NCI-H1105 (cell line): ENCODE data around the gene CDHR5.

ENCODE experiments used
- DNase-seq: peaks from one replicate; lab custom pipeline; 2025; lab: John Stamatoyannopoulos, UW

The CDHR5 gene

DNA sequence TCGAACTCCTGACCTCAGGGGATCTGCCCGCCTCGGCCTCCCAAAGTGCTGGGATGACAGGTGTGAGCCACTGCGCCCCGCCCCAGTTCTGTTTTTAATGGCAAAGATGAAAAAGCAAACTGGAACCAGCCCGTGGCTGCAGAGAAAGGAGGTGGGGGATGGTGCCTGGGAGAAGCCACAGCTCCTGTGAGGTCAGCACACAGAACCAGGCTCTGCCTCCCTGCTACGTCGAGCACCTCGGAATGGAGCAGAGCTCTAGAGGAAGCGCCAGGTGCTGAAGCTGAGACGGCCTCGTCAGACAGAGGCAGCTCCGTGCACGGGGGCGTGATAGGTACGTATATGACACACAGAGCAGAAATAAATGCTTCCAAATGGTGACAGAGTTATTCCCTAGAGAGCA is 20.8 kb upstream of the CDHR5 start:
- DNase-seq: no peak

GRCh38 chr11:643849-644738 is 19.3 kb upstream of the CDHR5 start:
- no peak for DNase-seq

DNA sequence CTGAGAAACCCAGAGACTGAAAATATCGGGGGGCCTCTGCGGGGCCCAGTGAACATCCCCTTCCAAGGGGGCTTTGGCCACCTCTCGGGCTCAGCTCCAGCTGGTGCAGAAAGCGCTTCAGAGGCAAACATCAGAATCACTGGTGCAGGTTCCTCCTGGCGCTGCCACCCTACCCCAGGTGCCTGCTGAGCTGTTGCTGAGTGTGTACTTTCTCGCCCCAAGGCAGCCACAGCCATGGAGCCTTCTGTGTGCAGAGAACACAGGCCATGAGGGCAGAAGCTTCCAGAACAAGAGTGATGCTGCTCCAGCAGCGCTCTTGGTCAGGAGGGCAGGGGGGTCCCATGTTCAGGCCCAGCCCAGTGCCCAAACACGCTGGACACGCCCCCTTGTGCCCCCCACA is 18.6 kb upstream of the CDHR5 start:
- DNase-seq: no peak

DNA sequence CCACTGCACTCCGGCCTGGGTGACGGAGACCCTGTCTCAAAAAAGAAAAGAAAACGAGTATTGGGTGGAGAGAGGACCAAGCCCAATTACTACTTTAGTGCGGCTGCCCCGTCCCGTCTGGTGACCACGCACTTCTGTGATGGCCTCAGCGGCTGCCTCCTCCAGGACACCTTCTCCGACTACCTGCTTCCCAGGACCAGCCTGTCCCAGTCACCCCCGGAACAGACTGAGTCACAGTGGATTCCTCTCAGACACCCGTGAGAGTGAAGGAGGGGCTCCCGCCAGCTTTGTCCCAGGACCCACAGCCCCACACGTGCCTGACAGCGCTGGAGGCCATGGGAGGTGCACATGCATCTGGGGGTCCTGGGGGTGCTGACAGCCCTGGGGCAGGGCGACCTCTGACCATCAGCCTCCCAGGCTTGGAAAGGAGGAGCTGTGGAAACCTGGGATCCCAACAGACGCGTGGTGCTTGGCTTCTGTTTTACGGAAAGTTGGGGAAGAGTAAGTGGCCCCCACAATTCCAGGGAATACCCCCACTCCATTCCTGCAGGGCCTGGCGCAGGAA is 17.1 kb upstream of the CDHR5 start:
- DNase-seq: no peak

DNA sequence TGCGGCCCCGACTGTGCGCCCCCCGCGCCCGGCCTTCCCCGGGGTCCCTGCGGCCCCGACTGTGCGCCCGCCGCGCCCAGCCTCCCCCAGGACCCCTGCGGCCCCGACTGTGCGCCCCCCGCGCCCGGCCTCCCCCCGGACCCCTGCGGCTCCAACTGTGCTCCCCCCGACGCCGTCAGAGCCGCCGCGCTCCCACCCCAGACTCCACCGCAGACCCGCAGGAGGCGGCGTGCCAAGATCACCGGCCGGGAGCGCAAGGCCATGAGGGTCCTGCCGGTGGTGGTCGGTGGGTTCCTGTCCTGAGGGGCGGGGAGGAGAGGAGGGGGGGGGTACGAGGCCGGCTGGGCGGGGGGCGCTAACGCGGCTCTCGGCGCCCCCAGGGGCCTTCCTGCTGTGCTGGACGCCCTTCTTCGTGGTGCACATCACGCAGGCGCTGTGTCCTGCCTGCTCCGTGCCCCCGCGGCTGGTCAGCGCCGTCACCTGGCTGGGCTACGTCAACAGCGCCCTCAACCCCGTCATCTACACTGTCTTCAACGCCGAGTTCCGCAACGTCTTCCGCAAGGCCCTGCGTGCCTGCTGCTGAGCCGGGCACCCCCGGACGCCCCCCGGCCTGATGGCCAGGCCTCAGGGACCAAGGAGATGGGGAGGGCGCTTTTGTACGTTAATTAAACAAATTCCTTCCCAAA is 15.4 kb upstream of the CDHR5 start:
- no peak for DNase-seq

DNA sequence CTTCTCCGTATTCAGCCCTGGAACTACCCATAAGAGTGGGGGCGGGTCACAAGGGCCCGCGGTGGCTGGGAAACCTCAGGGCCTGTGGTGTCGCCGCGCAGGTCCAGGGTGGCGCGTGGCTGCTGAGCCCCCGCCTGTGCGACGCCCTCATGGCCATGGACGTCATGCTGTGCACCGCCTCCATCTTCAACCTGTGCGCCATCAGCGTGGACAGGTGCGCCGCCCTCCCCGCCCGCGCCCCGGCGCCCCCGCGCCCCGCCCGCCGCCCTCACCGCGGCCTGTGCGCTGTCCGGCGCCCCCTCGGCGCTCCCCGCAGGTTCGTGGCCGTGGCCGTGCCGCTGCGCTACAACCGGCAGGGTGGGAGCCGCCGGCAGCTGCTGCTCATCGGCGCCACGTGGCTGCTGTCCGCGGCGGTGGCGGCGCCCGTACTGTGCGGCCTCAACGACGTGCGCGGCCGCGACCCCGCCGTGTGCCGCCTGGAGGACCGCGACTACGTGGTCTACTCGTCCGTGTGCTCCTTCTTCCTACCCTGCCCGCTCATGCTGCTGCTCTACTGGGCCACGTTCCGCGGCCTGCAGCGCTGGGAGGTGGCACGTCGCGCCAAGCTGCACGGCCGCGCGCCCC is 14.7 kb upstream of the CDHR5 start:
- no peak for DNase-seq

DNA sequence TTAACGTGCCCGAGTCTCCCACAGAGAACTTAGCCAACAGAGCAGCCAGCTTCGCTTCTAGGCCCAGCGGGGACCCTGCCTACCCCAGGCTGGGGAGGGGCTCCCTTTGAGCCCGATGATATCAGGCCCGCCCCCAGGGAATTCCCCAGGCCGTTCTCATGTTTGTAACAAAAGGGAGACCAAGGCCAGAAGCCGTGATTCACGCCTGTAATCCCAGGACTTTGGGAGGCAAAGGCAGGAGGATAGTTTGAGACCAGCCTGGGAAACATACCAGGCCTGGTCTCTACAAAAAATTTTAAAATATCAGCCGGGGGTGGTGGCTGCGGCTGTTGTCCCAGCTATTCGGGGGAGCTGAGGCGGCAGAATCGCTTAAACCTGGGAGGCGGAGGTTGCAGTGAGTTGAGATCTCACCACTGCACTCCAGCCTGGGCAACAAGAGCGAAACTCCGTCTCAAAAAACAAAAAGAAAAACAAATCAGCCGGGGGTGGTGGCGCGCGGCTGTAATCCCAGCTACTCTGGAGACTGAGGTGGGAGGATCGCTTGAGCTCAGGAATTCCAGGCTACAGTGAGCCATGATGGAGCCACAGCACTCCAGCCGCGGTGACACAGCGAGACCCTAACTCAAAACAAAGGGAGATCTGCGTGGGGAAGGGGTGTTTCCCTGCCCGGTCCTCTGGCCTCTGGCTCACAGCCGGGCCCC is 14.0 kb upstream of the CDHR5 start:
- DNase-seq: no peak

DNA sequence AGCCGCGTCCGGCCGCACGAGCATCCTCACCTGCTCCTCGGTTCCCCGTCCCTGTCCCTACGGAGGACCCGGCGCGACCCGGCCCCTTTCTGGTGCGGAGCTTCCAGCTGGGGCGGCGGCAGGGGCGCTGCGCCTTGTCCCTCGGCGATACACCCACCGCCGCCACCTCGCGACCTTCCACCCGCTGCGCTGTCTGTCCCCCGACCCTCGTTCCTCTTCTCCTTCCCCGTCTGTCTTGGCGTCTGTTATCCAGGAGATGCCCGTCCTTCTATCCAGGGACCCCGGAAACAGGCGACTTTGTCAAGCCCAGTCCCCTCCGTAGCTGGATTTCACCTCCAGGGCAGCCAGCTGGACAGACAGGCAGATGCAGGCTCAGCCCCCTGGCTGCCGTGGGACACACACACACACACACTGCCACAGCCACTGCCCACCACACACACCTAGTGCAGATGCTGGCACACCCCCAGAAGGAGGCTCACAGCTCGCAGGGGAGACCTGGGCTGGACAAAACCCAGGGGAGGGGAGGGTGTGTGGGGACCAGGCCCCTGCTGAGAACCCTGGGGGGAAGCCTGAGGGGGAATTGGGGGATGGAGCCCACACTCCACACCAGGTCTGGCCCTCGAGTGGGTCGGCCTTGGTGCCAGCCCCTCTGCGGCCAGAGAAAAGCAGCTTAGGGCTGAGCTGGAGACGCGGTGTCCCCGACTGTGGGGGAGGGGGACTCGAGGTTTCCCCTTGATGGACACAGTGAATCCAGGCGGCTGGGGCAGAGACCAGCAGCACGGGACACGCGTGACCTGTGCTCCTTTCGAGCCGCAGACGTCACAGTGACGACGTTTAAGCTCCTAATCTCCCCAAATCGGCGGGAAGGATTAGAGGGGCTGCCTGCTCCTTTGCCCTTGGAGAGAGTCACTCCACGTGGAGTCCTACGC is 13.1 kb upstream of the CDHR5 start:
- no peak for DNase-seq

DNA sequence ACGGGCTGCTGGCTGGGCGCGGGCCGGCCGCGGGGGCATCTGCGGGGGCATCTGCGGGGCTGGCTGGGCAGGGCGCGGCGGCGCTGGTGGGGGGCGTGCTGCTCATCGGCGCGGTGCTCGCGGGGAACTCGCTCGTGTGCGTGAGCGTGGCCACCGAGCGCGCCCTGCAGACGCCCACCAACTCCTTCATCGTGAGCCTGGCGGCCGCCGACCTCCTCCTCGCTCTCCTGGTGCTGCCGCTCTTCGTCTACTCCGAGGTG is 12.5 kb upstream of the CDHR5 start:
- no peak for DNase-seq

- DNase-seq: no peak
These were observed 12.0 kb upstream of the CDHR5 start, which contains the start of gene DRD4 for GRCh38 chr11:636511-637332. Gene DRD4 (plus strand): TSS chr11:637269. CDS start chr11:637305, 36 bp downstream.

GRCh38 chr11:635945-636510 is 11.3 kb upstream of the CDHR5 start:
- DNase-seq: no peak

- no peak for DNase-seq
These were observed 6.1 kb upstream of the CDHR5 start for GRCh38 chr11:630871-631270.

DNA sequence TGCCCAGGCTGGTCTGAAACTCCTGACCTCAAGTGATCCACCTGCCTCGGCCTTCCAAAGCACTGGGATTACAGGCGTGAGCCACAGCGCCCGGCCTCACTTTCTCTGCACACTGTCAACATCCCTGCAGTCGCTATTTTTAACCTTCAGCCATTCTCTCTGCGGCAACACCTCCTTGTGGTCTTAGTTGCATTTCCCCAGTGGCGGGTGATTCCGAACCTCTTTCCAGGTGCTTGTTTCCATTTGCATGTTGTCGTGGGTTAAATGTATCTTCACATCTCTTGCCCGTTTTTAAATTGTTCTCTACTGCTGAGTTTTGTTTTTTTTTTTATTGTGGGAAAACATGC is 4.5 kb upstream of the CDHR5 start:
- DNase-seq: no peak

DNA sequence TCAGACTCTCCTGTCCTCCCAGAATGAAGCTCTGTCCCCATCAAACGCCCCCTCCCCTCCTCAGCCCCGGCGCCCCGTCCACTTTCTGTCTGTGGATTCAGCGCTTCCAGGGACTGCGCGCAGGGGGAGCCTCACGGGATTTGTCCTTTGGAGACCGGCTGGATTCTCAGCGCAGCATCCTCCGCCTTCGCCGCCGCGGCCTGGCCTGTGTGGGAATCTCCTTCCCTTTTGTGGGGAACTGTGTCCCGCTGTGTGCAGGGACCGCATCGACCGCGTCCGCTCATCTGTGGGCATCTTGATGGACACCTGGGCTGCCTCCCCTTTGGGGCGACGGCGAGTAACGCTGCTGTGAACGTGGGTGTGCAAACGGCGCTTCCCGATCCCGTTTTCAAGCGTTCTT is 3.3 kb upstream of the CDHR5 start:
- no peak for DNase-seq

GRCh38 chr11:627308-627576 is 2.5 kb upstream of the CDHR5 start:
- DNase-seq: no peak

- no peak for DNase-seq
These were observed 1.9 kb upstream of the CDHR5 start, which contains the start of gene SCT for GRCh38 chr11:626475-627307. Gene SCT (minus strand): TSS chr11:627181. CDS start chr11:627143, 38 bp downstream.

DNA sequence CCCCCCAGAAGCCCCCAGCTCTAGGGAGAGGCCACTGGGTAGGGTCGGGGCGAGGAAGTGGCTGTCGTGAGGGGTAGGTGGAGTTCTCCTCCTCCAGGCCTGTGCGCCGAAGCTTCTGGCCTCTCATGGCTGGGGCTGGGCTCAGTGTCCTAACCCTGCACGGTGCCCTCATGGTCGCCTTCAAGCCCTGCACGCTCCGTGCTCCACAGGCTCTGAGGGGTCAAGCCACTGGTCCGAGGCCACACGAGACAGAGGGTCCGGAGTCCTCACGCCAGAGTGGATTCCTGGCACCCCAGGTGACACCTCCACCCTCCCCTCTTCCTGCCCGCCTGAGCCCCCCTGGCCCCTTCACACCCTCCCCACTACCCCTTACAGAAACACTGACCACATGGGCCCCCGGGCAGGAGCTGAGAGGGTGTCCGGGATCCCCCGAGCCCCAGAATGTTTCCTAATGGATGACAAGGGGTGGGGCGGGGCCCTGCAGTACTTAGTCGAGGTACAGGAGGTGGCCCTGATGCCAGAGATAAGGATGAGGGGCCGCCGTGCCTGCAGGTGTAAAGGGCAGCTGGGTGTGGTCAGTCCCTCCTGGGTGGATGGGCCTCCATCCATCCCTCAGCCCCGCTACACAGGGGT is 997 bp upstream of the CDHR5 start:
- DNase-seq: no peak

DNA sequence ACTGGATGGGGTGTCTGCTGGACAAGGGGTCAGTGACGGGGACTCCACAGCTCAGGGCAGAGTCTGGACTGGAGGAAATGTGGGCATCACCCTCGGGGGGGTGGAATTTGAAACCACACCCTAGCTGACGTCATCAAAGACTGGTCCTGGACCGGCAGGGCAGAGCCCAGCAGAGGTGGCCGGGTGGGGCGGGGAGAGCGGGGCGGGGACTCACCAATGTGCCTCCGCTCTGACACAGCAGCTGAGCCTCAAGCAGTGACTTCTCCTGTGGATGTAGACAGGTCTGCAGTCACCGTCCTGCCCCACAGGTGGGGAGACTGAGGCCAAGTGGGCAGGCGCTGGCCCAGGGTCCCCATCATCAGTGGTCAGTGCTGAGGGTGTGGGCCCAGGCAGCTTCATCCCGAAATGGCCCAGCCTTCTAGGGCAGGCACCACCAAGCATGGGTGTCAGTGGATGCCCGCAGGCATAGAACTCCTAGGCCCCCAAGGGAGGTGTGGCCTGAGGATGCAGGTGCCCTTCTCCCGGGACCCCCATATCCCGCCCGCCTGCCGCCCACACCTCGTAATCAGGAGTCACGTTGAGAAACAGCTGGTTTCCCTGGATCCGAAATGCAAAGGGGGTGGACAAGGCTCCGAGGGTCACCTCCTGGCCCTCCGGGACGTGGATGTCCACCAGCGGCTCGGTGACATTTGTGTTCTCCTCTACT is 603 bp downstream of the CDHR5 start:
- DNase-seq: no peak
